ENCODE measurements around the gene LEFTY1. TPM values are rescaled to one million over a fixed set of nuclear protein-coding genes. Genes with fewer than 3 reads are reported as not detected.
"Not testable (repeated sequence)": the region's sequence is repeated elsewhere in the genome, so short reads cannot be mapped to it uniquely, and the experiment has no call there.

Gene LEFTY1
- total RNA-seq, 2 experiments from 2014 or later = 0.22 TPM; not detected in 1

DNA sequence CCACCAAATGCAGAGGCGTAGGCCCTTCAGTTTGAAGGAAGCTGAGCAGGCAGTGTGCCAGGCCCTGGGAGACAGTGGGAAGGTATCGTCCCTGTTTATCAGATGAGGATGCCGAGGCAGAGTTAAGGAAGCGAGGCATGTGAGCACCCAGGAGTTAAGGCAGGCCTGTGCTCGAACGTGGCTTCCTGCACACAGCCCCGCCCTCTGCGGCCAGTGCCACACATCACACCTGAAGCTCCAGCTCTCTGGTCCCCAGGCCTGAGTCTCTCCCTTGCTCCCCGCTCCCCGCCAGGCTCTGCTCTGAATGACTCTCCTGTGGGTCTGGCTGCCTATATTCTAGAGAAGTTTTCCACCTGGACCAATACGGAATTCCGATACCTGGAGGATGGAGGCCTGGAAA lies 46.9 kb downstream of the LEFTY1 start:
- H3K27me3 Mint-ChIP-seq (ENCODE audit: low read depth) = no peaks in the 10 kb centered on the region
- intact Hi-C loops (cut with micrococcal nuclease) = no loop called here
- no peak overlapping the region for H3K27ac Mint-ChIP-seq
- CTCF ChIA-PET = no interaction called here
- no peaks in the 10 kb centered on the region for H3K9me3 Mint-ChIP-seq
- DNase-seq = no peak
- H3K4me3 Mint-ChIP-seq = no peak overlapping the region
- peaks cover 3% of the 10 kb centered on the region for H3K36me3 Mint-ChIP-seq (ENCODE audit: low read depth)
- peaks cover 14% of the 10 kb centered on the region for H3K4me1 Mint-ChIP-seq (ENCODE audit: low read depth)

DNA sequence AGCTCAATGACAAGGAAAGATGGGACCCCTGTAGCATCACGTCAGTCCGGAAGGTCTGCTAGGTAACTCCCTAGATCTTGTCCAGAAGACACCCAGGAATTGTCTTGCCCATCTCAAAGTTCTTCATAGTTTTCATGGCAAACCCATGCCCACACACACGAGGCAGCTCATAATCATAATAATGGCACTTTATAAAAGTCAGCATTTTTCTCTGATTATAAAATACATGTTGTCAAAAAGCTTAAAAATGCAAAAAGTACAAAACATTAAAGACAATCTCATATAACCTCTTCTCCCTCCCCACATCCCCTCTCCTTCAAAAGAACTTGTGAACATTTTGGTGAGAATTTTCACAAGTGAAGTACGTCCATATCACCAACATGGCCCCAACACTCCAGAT lies 48.2 kb downstream of the LEFTY1 start:
- H3K27ac Mint-ChIP-seq = no peak overlapping the region
- no peak overlapping the region for H3K4me3 Mint-ChIP-seq
- intact Hi-C loops (cut with micrococcal nuclease) = no loop called here
- CTCF ChIA-PET = interaction anchor here (0.6 to 1.0 kb wide), 3 partner anchors 27 to 122 kb away, joined by 3 read pairs; partner anchors contain the start of gene PYCR2
- no peaks in the 10 kb centered on the region for H3K9me3 Mint-ChIP-seq
- no peaks in the 10 kb centered on the region for H3K36me3 Mint-ChIP-seq (ENCODE audit: low read depth)
- DNase-seq = no peak
- peaks cover 14% of the 10 kb centered on the region for H3K4me1 Mint-ChIP-seq (ENCODE audit: low read depth)
- no peaks in the 10 kb centered on the region for H3K27me3 Mint-ChIP-seq (ENCODE audit: low read depth)

GRCh38 chr1:225840223-225840610 lies 48.7 kb downstream of the LEFTY1 start:
- no peak for DNase-seq
- no peaks in the 10 kb centered on the region for H3K9me3 Mint-ChIP-seq
- no peak overlapping the region for H3K27ac Mint-ChIP-seq
- no peak overlapping the region for H3K4me3 Mint-ChIP-seq
- H3K36me3 Mint-ChIP-seq (ENCODE audit: low read depth) = no peaks in the 10 kb centered on the region
- H3K4me1 Mint-ChIP-seq (ENCODE audit: low read depth) = peaks cover 14% of the 10 kb centered on the region
- intact Hi-C loops (cut with micrococcal nuclease) = no loop called here
- no peaks in the 10 kb centered on the region for H3K27me3 Mint-ChIP-seq (ENCODE audit: low read depth)
- CTCF ChIA-PET = interaction anchor here (0.7 to 1.0 kb wide), 2 partner anchors 26 to 84 kb away, joined by 3 read pairs; partner anchors contain the start of gene PYCR2

DNA sequence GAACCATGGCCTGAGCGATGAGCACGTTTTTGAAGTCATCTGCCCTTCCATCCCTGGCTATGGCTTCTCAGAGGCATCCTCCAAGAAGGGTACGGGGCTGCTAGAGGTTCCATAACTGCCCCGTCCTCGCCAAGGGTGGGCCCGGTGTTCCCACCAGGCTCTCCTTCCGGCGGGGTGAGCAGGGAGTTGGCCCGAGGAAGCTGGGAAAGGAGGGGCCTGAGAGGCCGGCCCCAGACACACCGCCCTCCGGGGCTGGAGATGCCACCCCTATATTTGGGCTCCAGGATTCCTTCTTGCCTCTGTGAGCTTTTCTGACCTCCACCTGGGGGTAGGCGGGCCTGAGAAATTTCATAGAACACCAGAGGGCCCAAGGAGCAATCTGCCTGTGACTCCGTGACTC lies 50.2 kb downstream of the LEFTY1 start:
- H3K4me3 Mint-ChIP-seq = no peak overlapping the region
- CTCF ChIA-PET = interaction anchor here (0.8 kb wide), 1 partner anchor 72 kb away, joined by 3 read pairs; no protein-coding TSS in a partner anchor

DNA sequence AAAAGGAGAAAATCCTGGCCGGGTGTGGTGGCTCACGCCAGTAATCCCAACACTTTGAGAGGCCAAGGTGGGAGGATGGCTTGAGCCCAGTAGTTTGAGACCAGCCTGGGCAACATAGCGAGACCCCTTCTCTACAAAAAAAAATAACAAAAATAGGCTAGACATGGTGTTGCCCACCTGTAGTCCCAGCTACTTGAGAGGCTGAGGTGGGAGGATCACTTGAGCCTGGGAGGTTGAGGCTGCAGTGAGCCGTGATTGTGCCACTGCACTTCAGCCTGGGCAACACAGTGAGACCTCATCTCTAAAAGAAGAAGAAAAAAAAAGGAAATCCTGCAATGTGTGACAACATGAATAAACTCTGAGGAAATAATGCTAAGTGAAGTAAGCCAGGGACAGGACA lies 52.6 kb downstream of the LEFTY1 start:
- H3K9me3 Mint-ChIP-seq; H3K36me3 Mint-ChIP-seq (ENCODE audit: low read depth); intact Hi-C loops (cut with micrococcal nuclease); DNase-seq; H3K27me3 Mint-ChIP-seq (ENCODE audit: low read depth); CTCF ChIA-PET; H3K27ac Mint-ChIP-seq; H3K4me1 Mint-ChIP-seq (ENCODE audit: low read depth); H3K4me3 Mint-ChIP-seq: not testable (repeated sequence)

More for the DNA sequence above, 50.2 kb downstream of the LEFTY1 start:
- Mint-ChIP-seq H3K9me3 (no peaks in the 10 kb centered on the region), H3K36me3 (ENCODE audit: low read depth) (no peaks in the 10 kb centered on the region), H3K4me1 (ENCODE audit: low read depth) (peaks cover 14% of the 10 kb centered on the region), H3K27ac (no peak overlapping the region), H3K27me3 (ENCODE audit: low read depth) (no peaks in the 10 kb centered on the region)
- no peak for DNase-seq
- intact Hi-C loops (cut with micrococcal nuclease) = no loop called here

Small RNAs within 50 kb of the gene (microRNA-seq; reads per million reads assigned to microRNA genes)
- gene MIR6741 (ENCODE audit: borderline microRNAs expressed, borderline replicate concordance) = not detected

Other genes starting within 250 kb of the LEFTY1 start
- 1 to 10 TPM in 1 of 2 experiments, under 1 TPM in 1; 0.91 to 2.0 TPM for gene ENAH, start 236.0 kb downstream of the LEFTY1 start, total RNA-seq
- gene SRP9, start 111.3 kb downstream of the LEFTY1 start, total RNA-seq = 100 to 1,000 TPM; 356 to 363 TPM
- gene EPHX1, start 79.0 kb downstream of the LEFTY1 start, total RNA-seq = 1 to 10 TPM; 3.8 to 5.0 TPM
- 10 to 100 TPM; 34.3 to 34.7 TPM for gene TMEM63A, start 6.8 kb downstream of the LEFTY1 start, total RNA-seq
- gene PYCR2, start 35.1 kb upstream of the LEFTY1 start, total RNA-seq = 100 to 1,000 TPM; 143 to 149 TPM
- under 1 TPM in 1 of 2 experiments, not detected in 1; 0.10 TPM for gene LEFTY2, start 52.1 kb upstream of the LEFTY1 start, total RNA-seq
- gene SDE2, start 110.2 kb upstream of the LEFTY1 start, total RNA-seq = 10 to 100 TPM; 15.3 to 16.5 TPM
- 100 to 1,000 TPM; 325 to 332 TPM for gene H3-3A, start 173.6 kb upstream of the LEFTY1 start, total RNA-seq

All from activated naive CD4-positive, alpha-beta T cell treated with anti-CD3 and anti-CD28 coated beads for 36 hours (primary cell).